A673 (cell line): ENCODE results near the gene SRPK3.

Experiments used
- CTCF ChIP-seq: fragments of 300-800, 200-600 bp; sonication (generic); conservative IDR thresholded peaks from 2 replicates; pipeline ENCODE4 v1.5.1; 2017; ENCODE audit warnings: low read depth, mild to moderate bottlenecking, antibody characterized with exemption, low read length, moderate library complexity, mixed read lengths
- EZH2 ChIP-seq: fragments of 200-600 bp; sonication (generic); IDR thresholded peaks from 2 replicates; pipeline ENCODE4 v1.6.1; 2017; ENCODE audit warnings: borderline replicate concordance, low read depth, mild to moderate bottlenecking, mixed read lengths, antibody characterized with exemption, low read length; ENCODE audit not compliant: poor library complexity, severe bottlenecking

GRCh38 chrX:153783378-153784013 lies 2.7 kb downstream of the SRPK3 start:
- TF ChIP-seq CTCF (no peak), EZH2 (no peak)
